GM12875 (cell line): ENCODE results near the gene IFI27.
"Not testable (repeated sequence)": the region's sequence is repeated elsewhere in the genome, so short reads cannot be mapped to it uniquely, and the experiment has no call there.

Experiments
- H3K4me3 ChIP-seq: one replicate; pipeline ENCODE4 v1.5.1; 2011; ENCODE audit warnings: low read depth, low read length, control low read depth
- CTCF ChIP-seq: IDR thresholded peaks from 2 replicates; pipeline ENCODE4 v1.5.1; 2011; ENCODE audit warnings: low read depth, mild to moderate bottlenecking, control low read depth, inconsistent platforms, low read length, moderate library complexity, borderline replicate concordance; ENCODE audit not compliant: insufficient read depth

IFI27 gene

GRCh38 chr14:94110552-94111181, at the start of gene IFI27:
TSS of gene IFI27 (plus strand) at chr14:94110736.
- no peak for TF ChIP-seq CTCF
- no peak within 1 kb of the TSS for H3K4me3 ChIP-seq

- no peak for TF ChIP-seq CTCF
- no peak overlapping the region for H3K4me3 ChIP-seq
Measured at GRCh38 chr14:94062344-94062940, 48.1 kb upstream of the IFI27 start.

GRCh38 chr14:94066089-94066676, 44.4 kb upstream of the IFI27 start:
- TF ChIP-seq CTCF: no peak
- H3K4me3 ChIP-seq: no peak overlapping the region

GRCh38 chr14:94072076-94072475, 38.5 kb upstream of the IFI27 start:
- H3K4me3 ChIP-seq: not testable (repeated sequence)

- TF ChIP-seq CTCF: no peak
Measured at GRCh38 chr14:94074534-94074933, 36.0 kb upstream of the IFI27 start.

GRCh38 chr14:94075008-94075407, 35.5 kb upstream of the IFI27 start:
- no peak for TF ChIP-seq CTCF
- H3K4me3 ChIP-seq: no peak overlapping the region

More at GRCh38 chr14:94074534-94074933, 36.0 kb upstream of the IFI27 start:
- no peak overlapping the region for H3K4me3 ChIP-seq

- H3K4me3 ChIP-seq: no peak overlapping the region
- TF ChIP-seq CTCF: no peak
Measured at GRCh38 chr14:94077111-94077821, 33.3 kb upstream of the IFI27 start.
